ENCODE data around the gene ZNF214.
A peak's percentile ranks its signal among the peaks of the same experiment; 100 is the strongest.

The ZNF214 gene

GRCh38 chr11:7016011-7016410 lies 4.1 kb downstream of the ZNF214 start:
- TF ChIP-seq CTCF (IDR thresholded peaks at IDR 0.05; ENCODE audit: poor library complexity, severe bottlenecking), result no peak
- no peaks in the 10 kb centered on the region for H3K36me3 ChIP-seq (ENCODE audit: low read depth)
- no peak for DNase-seq (ENCODE audit: low spot score)
- no peaks in the 10 kb centered on the region for H3K27me3 ChIP-seq (ENCODE audit: insufficient read depth, poor library complexity, severe bottlenecking)
- no peak overlapping the region for H3K4me3 ChIP-seq (ENCODE audit: severe bottlenecking)
- H3K9me3 ChIP-seq (ENCODE audit: severe bottlenecking), result no peaks in the 10 kb centered on the region
- no peak for ATAC-seq (ENCODE audit: low read depth)
- no peak overlapping the region for H3K27ac ChIP-seq (ENCODE audit: poor library complexity, severe bottlenecking)
- peaks cover 4% of the 10 kb centered on the region for H3K4me1 ChIP-seq (ENCODE audit: insufficient read depth, poor library complexity, severe bottlenecking)

- DNase-seq (ENCODE audit: low spot score) (no peak), ATAC-seq (ENCODE audit: low read depth) (no peak)
- H3K4me3 ChIP-seq (ENCODE audit: severe bottlenecking), result no peak overlapping the region
- H3K36me3 ChIP-seq (ENCODE audit: low read depth), result no peaks in the 10 kb centered on the region
- no peak for TF ChIP-seq CTCF (IDR thresholded peaks at IDR 0.05; ENCODE audit: poor library complexity, severe bottlenecking)
- no peaks in the 10 kb centered on the region for H3K27me3 ChIP-seq (ENCODE audit: insufficient read depth, poor library complexity, severe bottlenecking)
- no peak overlapping the region for H3K27ac ChIP-seq (ENCODE audit: poor library complexity, severe bottlenecking)
- H3K9me3 ChIP-seq (ENCODE audit: severe bottlenecking), result no peaks in the 10 kb centered on the region
- peaks cover under 1% of the 10 kb centered on the region for H3K4me1 ChIP-seq (ENCODE audit: insufficient read depth, poor library complexity, severe bottlenecking)
Measured at GRCh38 chr11:7014118-7014517, 6.0 kb downstream of the ZNF214 start.

GRCh38 chr11:7004482-7004881 lies 15.7 kb downstream of the ZNF214 start:
- ATAC-seq (ENCODE audit: low read depth) (peak; percentile 75), DNase-seq (ENCODE audit: low spot score) (no peak)
- Histone ChIP-seq H3K27me3 (ENCODE audit: insufficient read depth, poor library complexity, severe bottlenecking) (no peaks in the 10 kb centered on the region), H3K4me1 (ENCODE audit: insufficient read depth, poor library complexity, severe bottlenecking) (peaks cover 4% of the 10 kb centered on the region), H3K27ac (ENCODE audit: poor library complexity, severe bottlenecking) (no peak overlapping the region), H3K4me3 (ENCODE audit: severe bottlenecking) (no peak overlapping the region), H3K9me3 (ENCODE audit: severe bottlenecking) (no peaks in the 10 kb centered on the region), H3K36me3 (ENCODE audit: low read depth) (peaks cover 5% of the 10 kb centered on the region; the same call in 1 of the 2 replicates)
- TF ChIP-seq CTCF (IDR thresholded peaks at IDR 0.05; ENCODE audit: poor library complexity, severe bottlenecking), result no peak

- Histone ChIP-seq H3K4me1 (ENCODE audit: insufficient read depth, poor library complexity, severe bottlenecking) (peaks cover 16% of the 10 kb centered on the region), H3K36me3 (ENCODE audit: low read depth) (no peaks in the 10 kb centered on the region; the same call in 1 of the 2 replicates), H3K27ac (ENCODE audit: poor library complexity, severe bottlenecking) (no peak overlapping the region), H3K9me3 (ENCODE audit: severe bottlenecking) (no peaks in the 10 kb centered on the region), H3K27me3 (ENCODE audit: insufficient read depth, poor library complexity, severe bottlenecking) (no peaks in the 10 kb centered on the region), H3K4me3 (ENCODE audit: severe bottlenecking) (no peak overlapping the region)
- DNase-seq (ENCODE audit: low spot score) (no peak), ATAC-seq (ENCODE audit: low read depth) (no peak)
- no peak for TF ChIP-seq CTCF (IDR thresholded peaks at IDR 0.05; ENCODE audit: poor library complexity, severe bottlenecking)
Measured at GRCh38 chr11:6995703-6996102, 24.4 kb downstream of the ZNF214 start.

GRCh38 chr11:6992457-6993417 lies 27.4 kb downstream of the ZNF214 start:
- Histone ChIP-seq H3K4me1 (ENCODE audit: insufficient read depth, poor library complexity, severe bottlenecking) (peaks cover 16% of the 10 kb centered on the region), H3K9me3 (ENCODE audit: severe bottlenecking) (no peaks in the 10 kb centered on the region), H3K27ac (ENCODE audit: poor library complexity, severe bottlenecking) (peak overlapping the region; percentile 14), H3K36me3 (ENCODE audit: low read depth) (no peaks in the 10 kb centered on the region), H3K27me3 (ENCODE audit: insufficient read depth, poor library complexity, severe bottlenecking) (no peaks in the 10 kb centered on the region), H3K4me3 (ENCODE audit: severe bottlenecking) (no peak overlapping the region)
- DNase-seq (ENCODE audit: low spot score) (no peak), ATAC-seq (ENCODE audit: low read depth) (peak; percentile 91)
- no peak for TF ChIP-seq CTCF (IDR thresholded peaks at IDR 0.05; ENCODE audit: poor library complexity, severe bottlenecking)
